Ecto neural progenitor cell (in vitro differentiated cells): ENCODE measurements around the gene DNAJC17.

Source experiments
- DNase-seq: peaks from one replicate; pipeline ENCODE4 v3.0.0-alpha.2; 2018; ENCODE audit warnings: low spot score

DNAJC17 gene, protein sequence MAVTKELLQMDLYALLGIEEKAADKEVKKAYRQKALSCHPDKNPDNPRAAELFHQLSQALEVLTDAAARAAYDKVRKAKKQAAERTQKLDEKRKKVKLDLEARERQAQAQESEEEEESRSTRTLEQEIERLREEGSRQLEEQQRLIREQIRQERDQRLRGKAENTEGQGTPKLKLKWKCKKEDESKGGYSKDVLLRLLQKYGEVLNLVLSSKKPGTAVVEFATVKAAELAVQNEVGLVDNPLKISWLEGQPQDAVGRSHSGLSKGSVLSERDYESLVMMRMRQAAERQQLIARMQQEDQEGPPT

DNA sequence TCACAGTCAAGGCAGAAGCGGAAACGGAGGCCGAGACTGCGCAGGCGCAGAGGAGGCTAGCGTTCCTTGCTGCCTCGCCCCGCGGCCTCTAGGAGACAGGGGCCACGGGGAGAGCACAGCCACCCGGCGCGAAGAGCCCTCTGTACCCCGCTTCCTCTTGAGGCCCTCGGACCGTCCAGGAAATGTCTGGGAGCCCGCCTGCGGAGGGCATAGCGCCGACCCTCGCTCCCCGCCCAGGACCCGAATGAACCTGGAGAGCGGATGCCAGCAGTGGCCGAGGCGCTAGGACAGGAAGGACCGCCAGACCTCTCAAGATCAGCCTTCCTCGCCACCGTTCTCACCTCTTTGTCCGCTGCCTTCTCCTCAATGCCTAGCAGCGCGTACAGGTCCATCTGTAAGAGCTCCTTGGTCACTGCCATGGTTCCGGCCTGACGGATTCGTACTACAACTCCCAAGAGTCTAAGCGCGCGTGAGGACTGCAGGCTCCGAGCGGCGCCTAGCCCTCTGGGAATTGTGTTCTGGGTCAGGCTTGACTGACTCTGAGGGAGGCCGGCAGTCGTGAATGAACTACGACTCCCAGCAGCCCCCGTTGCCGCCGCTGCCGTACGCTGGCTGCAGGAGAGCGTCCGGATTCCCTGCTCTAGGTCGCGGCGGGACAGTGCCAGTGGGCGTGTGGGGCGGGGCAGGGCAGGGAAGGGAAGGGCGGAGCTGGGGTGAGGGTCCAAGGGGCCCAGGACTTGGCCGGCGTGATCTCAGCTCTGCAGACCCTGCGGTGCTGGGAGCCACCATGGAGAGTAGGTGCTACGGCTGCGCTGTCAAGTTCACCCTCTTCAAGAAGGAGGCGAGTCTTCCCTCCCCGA lies at the start of gene DNAJC17, which contains the start of gene ZFYVE19:
Gene DNAJC17 (minus strand): TSS at position 446 of the 860 bp plus-strand sequence. CDS start 27 bp downstream, at position 419.
Gene ZFYVE19 (plus strand): TSS at position 62 of the 860 bp plus-strand sequence. CDS start 501 bp downstream, at position 563.
- DNase-seq: peak; percentile 97

GRCh38 chr15:40856746-40857145 lies 49.5 kb upstream of the DNAJC17 start:
- DNase-seq: no peak

DNA sequence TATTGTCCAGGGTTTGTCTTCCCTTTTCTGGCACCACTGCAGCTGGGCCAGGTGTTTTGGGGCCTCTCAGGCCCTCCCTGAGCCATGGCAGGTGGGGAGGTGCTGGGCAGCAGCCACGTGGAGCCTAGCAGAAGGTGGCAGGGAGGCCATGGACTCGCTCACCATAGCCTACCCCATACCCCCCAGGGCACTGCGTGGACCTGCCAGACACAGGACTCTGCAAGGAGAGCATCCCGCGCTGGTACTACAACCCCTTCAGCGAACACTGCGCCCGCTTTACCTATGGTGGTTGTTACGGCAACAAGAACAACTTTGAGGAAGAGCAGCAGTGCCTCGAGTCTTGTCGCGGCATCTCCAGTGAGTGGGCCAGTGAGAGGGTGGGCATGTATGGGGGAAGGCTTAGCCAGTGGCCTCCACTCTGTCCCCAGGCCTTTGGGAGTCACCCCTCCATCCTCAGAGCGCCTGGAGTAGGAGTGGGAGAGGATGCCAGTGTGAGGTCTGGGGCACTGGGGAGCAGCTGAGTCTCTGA lies 48.5 kb upstream of the DNAJC17 start:
- no peak for DNase-seq

GRCh38 chr15:40854161-40854560 lies 46.9 kb upstream of the DNAJC17 start:
- no peak for DNase-seq

- no peak for DNase-seq
Measured at GRCh38 chr15:40853241-40853890, 46.1 kb upstream of the DNAJC17 start.

DNA sequence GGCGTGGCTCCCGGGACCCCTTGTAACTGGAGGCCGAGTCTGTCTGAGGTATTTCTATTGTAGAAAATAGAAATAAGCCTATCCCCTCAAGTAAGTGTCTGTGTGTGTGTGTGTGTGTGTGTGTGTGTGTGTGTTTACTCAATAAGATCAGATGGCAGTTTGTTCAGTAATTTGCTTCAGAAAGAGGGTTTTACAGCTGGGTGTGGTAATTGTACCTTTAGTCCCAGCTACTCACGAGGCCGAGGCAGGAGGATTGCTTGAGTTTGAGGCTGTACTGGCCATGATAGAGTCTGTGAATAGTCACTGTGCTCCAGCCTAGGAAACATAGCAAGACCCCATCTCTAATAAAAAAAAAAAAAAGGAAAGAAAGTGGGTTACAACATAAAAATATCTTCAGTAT lies 45.3 kb upstream of the DNAJC17 start:
- DNase-seq: no peak

DNA sequence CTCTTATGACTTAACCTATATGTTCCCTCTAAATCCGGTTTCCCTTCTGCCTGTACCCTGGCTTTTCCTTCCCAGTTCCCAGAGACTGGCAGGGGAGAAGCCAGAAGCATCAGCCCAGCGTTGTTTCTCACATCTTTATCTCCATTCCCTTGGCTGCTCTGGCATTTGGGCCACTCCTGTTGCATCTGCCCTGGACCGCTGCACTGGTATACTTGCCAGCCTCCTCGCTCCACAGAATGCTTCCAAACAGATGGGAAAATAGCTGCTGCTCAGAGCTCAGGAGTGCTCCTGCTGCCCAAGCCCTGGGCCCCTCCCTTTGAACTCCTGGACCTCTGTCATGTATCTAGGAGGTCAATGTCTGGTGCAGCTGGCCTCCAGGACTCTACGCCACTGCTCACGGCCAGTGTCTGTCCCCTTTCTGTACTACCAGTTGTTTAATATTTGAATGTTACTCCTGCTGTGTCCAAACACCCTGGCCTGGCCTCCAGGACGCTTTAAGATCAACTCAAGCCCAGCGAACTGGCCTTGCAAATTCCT lies 43.4 kb upstream of the DNAJC17 start:
- DNase-seq: no peak

- DNase-seq: peak; percentile 72
Measured at GRCh38 chr15:40847223-40847961, 40.1 kb upstream of the DNAJC17 start.

DNA sequence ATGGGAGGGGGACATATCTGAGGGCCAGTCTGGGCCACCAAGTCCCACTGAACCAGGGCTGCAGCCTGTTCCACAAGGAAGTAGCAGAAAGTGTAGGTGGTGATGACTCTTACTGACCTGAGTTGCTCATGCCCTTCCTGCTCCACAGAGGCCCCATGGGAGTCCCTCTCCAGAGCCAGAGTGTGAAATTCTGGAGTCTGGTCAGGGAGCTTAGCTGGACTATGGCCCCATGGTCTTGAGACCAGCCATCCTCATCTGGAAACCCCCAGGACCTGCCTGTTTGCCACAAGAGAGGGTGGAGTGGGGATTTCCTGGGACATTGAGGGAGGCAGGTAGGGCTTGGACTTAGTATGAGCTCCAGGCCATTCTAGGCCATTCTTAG lies 39.6 kb upstream of the DNAJC17 start:
- no peak for DNase-seq

GRCh38 chr15:40845511-40846284 lies 38.4 kb upstream of the DNAJC17 start:
- no peak for DNase-seq

DNA sequence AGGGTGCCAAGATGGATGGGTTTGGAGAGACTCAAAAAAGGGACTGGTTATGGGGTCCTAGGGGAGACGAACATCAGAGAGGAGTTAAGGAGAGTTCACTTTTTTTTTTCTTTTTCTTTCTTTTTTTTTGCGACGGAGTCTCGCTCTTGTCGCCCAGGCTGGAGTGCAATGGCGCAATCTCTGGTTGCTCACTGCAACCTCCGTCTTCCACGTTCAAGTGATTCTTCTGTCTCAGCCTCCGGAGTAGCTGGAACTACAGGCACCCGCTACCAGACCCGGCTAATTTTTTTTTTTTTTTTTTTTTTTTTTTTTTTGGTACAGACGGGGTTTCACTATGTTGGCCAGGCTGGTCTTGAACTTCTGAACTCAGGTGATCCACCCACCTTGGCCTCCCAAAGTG lies 37.8 kb upstream of the DNAJC17 start:
- no peak for DNase-seq

DNA sequence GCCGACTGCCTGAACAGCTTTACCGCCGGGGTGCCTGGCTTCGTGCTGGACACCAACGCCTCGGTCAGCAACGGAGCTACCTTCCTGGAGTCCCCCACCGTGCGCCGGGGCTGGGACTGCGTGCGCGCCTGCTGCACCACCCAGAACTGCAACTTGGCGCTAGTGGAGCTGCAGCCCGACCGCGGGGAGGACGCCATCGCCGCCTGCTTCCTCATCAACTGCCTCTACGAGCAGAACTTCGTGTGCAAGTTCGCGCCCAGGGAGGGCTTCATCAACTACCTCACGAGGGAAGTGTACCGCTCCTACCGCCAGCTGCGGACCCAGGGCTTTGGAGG lies 37.4 kb upstream of the DNAJC17 start:
- peak; percentile 67 for DNase-seq

- no peak for DNase-seq
Measured at GRCh38 chr15:40843885-40844695, 36.8 kb upstream of the DNAJC17 start, which contains the start of gene SPINT1. SPINT1 (plus strand) TSS chr15:40844048; CDS start chr15:40844555, 507 bp downstream.

GRCh38 chr15:40843261-40843884 lies 36.1 kb upstream of the DNAJC17 start:
- no peak for DNase-seq

DNA sequence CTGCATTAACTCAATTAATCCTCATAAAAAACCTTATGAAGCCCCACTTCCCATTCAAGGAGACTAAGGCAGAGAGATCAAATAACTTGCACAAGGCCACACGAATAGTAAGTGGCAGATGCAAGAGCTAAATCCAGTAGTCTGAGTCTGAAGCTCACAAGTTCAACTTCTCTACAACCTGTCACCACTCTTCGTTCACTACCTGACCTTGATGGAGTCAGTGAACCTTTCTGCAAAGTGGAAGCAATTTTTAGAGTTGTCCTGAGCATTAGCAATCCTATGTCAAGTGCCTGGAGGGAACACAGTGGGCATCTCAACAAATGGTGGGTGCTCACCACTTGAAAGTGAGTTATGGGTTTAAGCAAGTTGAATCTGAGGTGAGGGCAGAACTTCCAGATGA lies 34.5 kb upstream of the DNAJC17 start:
- no peak for DNase-seq

DNA sequence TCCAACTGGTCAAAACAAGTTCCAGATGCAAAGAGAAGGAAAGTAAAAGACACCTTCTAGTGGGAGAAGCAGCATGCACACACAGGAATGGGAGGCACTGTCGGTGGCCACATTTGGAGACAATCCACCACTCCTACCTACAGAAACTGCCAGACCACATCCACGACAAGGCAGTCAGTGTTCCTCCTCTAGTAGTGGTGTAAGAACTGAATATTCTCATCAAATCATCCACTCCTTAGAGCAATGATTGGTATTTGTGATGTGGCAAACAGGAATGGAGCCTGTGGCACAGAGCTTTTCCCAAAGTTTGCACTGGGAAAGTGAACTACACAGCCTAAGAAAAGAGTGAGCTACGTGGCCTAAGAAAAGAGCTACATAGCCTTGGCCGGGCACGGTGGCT lies 31.5 kb upstream of the DNAJC17 start:
- no peak for DNase-seq

DNA sequence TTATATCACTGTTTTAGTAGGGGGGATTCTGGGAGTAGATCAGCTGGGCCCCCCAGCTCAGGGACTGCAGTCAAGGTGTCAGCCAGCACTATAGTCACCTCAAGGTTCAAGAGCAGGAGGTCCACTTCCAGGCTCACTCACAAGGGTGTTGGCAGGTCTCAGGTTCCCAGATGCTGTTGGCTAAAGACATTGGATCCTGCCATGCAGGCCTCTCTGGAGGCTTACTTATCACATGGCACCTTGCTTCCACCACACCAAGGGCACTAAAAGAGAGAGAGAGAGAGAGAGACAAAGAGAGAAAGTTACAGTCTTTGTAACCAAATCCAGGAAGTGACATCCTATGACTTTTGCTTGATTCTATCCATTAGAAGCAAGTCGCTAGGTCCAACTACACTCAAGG lies 28.7 kb upstream of the DNAJC17 start:
- DNase-seq: no peak

DNA sequence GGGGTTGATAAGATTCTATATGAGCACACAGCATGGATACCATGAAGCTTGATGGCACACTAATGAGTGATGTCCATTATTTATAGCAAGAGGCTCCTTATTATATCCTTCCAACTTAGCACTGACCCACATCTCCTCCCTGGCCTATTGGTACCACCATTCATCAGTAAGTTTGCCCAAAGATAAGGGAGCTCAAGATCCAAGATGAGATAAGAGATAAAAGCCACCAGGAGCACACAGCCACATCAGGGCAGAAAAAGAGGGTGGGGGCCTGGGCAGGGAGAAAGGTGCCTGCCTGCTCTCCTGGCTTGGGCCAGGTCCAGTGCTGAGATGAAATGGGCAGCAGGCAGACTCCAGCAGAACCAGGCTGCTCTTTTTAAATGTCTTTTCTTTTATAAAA lies 25.6 kb upstream of the DNAJC17 start:
- DNase-seq: no peak

DNA sequence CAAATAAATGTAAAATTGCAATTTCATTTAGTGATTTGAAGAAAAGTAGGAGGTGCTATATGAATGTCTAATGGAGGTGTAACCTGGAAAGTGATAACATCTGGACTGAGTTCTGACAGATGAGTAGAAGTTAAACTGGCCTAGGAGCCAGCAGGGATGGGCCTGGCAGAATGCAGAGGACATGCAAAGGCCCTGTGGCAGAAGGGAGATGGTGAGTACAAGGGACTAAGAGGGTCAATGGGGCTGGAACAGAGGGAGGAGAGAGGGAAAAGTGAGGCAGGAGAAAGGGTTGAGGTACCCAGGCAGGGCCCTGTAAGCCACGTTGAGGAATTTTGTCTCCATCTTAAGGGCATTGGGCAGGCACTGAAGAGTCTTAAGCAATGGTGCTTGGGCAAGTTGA lies 24.6 kb upstream of the DNAJC17 start:
- no peak for DNase-seq
